BE2C (cell line): Measurements from ENCODE around the gene ARID3C.
A peak's percentile ranks its signal among the peaks of the same experiment; 100 is the strongest.

Experiments used
- DNase-seq: peaks from one replicate; pipeline ENCODE4 v3.0.0-alpha.2; 2020
- H3K27me3 ChIP-seq: fragments of 250-450 bp; sonication (Bioruptor Pico); 2 replicates; pipeline ENCODE4 v1.5.1; 2020; ENCODE audit warnings: mild to moderate bottlenecking
- H3K36me3 ChIP-seq: fragments of 250-450 bp; sonication (Bioruptor Pico); 2 replicates; pipeline ENCODE4 v1.5.1; 2020; ENCODE audit warnings: mild to moderate bottlenecking
- H3K4me1 ChIP-seq: fragments of 250-450 bp; sonication (Bioruptor Pico); 2 replicates; pipeline ENCODE4 v1.5.1; 2020
- H3K4me3 ChIP-seq: 2 replicates; pipeline ENCODE4 v1.5.1; 2011; ENCODE audit warnings: low read depth, low read length
- H3K9me3 ChIP-seq: fragments of 250-450 bp; sonication (Bioruptor Pico); 2 replicates; pipeline ENCODE4 v1.5.1; 2020
- TF ChIP-seq, protein P1 (sequence below): IDR thresholded peaks from 2 replicates; pipeline ENCODE4 v1.5.1; 2012; ENCODE audit warnings: mild to moderate bottlenecking, low read depth, low read length

ARID3C gene

GRCh38 chr9:34584970-34585369 lies 43.9 kb downstream of the ARID3C start:
- no peaks in the 10 kb centered on the region for H3K9me3 ChIP-seq
- no peak overlapping the region for H3K4me3 ChIP-seq
- peaks cover 7% of the 10 kb centered on the region; the same call in 1 of the 2 replicates for H3K36me3 ChIP-seq
- H3K4me1 ChIP-seq, result peaks cover 53% of the 10 kb centered on the region
- H3K27me3 ChIP-seq, result no peaks in the 10 kb centered on the region
- TF ChIP-seq, protein P1, sequence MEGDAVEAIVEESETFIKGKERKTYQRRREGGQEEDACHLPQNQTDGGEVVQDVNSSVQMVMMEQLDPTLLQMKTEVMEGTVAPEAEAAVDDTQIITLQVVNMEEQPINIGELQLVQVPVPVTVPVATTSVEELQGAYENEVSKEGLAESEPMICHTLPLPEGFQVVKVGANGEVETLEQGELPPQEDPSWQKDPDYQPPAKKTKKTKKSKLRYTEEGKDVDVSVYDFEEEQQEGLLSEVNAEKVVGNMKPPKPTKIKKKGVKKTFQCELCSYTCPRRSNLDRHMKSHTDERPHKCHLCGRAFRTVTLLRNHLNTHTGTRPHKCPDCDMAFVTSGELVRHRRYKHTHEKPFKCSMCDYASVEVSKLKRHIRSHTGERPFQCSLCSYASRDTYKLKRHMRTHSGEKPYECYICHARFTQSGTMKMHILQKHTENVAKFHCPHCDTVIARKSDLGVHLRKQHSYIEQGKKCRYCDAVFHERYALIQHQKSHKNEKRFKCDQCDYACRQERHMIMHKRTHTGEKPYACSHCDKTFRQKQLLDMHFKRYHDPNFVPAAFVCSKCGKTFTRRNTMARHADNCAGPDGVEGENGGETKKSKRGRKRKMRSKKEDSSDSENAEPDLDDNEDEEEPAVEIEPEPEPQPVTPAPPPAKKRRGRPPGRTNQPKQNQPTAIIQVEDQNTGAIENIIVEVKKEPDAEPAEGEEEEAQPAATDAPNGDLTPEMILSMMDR, result no peak
- DNase-seq, result no peak

GRCh38 chr9:34582787-34583186 lies 46.1 kb downstream of the ARID3C start:
- H3K36me3 ChIP-seq, result peaks cover 7% of the 10 kb centered on the region; the same call in 1 of the 2 replicates
- TF ChIP-seq, protein P1, result no peak
- H3K9me3 ChIP-seq, result no peaks in the 10 kb centered on the region
- H3K27me3 ChIP-seq, result no peaks in the 10 kb centered on the region
- peaks cover 67% of the 10 kb centered on the region for H3K4me1 ChIP-seq
- no peak overlapping the region for H3K4me3 ChIP-seq
- peak; percentile 44 for DNase-seq

DNA sequence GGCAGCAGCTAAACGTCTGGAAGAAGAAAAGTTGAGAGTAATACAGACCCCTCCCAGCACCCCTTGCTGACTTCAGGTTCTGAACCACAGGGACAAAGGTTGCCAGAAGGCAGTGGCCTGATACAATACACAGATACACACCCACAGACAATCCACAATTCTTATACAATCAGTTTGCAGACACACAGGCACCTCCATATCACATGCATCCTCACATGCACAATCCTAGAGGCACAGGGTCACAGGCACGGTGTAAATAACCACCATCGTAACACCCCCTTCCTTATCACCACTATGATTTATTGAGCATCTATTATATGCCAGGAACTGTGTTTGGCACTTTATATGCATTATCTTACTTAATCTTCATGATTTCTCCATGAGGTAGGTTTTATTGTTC lies 47.5 kb downstream of the ARID3C start:
- no peaks in the 10 kb centered on the region for H3K27me3 ChIP-seq
- TF ChIP-seq, protein P1, result no peak
- peaks cover 11% of the 10 kb centered on the region for H3K36me3 ChIP-seq
- no peaks in the 10 kb centered on the region for H3K9me3 ChIP-seq
- H3K4me1 ChIP-seq, result peaks cover 76% of the 10 kb centered on the region
- DNase-seq, result no peak
- H3K4me3 ChIP-seq, result no peak overlapping the region

DNA sequence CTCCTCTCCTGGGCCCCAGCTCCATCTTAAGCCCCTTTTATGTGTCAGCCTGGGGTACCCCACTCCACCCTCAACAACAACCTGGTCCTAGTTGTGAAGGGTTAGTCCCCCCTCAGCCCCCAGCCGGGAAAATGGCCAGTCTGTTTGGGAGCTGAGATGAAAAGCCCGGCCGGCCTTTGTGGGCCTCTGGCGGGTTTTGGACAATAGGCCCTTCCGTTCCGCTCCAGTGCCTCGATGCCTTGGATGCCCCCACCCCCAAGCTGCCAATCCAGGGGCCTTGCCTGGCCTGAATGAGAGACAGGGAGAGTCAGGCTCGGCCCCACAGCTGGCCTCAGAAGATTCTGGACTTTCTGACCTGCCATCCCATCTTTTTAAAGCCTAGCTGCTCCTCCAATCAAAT lies 48.5 kb downstream of the ARID3C start:
- TF ChIP-seq, protein P1, result no peak
- peak; percentile 56 for DNase-seq
- Histone ChIP-seq H3K4me3 (no peak overlapping the region), H3K9me3 (no peaks in the 10 kb centered on the region), H3K27me3 (no peaks in the 10 kb centered on the region), H3K4me1 (peaks cover 75% of the 10 kb centered on the region), H3K36me3 (peaks cover 16% of the 10 kb centered on the region)

GRCh38 chr9:34579808-34580163 lies 49.1 kb downstream of the ARID3C start:
- no peak for DNase-seq
- H3K36me3 ChIP-seq, result peaks cover 21% of the 10 kb centered on the region
- H3K4me3 ChIP-seq, result no peak overlapping the region
- peaks cover 75% of the 10 kb centered on the region for H3K4me1 ChIP-seq
- H3K27me3 ChIP-seq, result no peaks in the 10 kb centered on the region
- no peaks in the 10 kb centered on the region for H3K9me3 ChIP-seq
- TF ChIP-seq, protein P1, result no peak

DNA sequence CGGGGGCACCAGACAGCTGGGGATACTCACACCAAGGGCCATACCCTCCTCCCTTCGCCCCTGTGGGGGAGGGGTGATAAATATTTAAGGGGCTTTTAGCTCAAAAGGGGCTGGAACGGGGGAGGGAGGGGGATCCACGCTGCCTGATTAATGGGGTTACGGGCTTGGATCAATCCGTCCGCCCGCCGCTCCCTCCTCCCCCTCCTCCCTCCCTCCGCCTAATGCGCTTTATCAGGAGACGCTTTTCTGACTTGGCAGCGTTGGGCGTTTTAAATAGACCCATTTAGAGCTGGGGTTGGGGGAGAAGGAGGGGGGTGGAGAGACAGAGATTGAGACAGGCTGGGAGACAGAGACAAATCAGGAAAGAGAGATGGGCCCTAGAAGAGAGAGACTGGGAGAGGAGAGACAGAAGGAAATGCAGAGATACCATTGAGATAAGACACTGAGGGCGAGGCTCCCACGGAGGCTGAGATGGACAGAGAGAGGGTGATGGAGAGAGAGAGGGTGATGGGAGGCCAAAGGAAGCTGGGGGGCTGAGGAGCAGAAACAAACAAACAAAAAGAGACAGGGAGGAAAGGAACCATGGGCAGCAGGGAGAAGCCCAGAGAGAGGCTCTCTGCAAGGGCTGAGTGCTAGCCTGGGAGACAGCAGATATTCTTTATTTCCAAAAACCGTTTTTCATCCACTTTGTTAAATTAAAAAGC lies 49.6 kb downstream of the ARID3C start:
- H3K4me1 ChIP-seq, result peaks cover 74% of the 10 kb centered on the region
- H3K9me3 ChIP-seq, result no peaks in the 10 kb centered on the region
- TF ChIP-seq, protein P1, result no peak
- H3K27me3 ChIP-seq, result no peaks in the 10 kb centered on the region
- H3K36me3 ChIP-seq, result peaks cover 26% of the 10 kb centered on the region
- peak overlapping the region; percentile 52 for H3K4me3 ChIP-seq
- peak; percentile 80 for DNase-seq
